Adipocyte (in vitro differentiated cells): ENCODE data around the gene CLDN19.
A peak's percentile ranks its signal among the peaks of the same experiment; 100 is the strongest.

Source experiments
- DNase-seq: peaks from one replicate; pipeline ENCODE4 v3.0.0-alpha.2; 2015; ENCODE audit warnings: low read depth
- H3K27me3 ChIP-seq: replicated peaks from 2 replicates; pipeline ENCODE4 v1.7.0; 2013; ENCODE audit warnings: mild to moderate bottlenecking, low read length, moderate library complexity; ENCODE audit not compliant: control insufficient read depth, insufficient read depth
- H3K36me3 ChIP-seq: 2 replicates; pipeline ENCODE4 v1.7.0; 2013; ENCODE audit warnings: low read length, mild to moderate bottlenecking, moderate library complexity; ENCODE audit not compliant: control insufficient read depth, insufficient read depth, severe bottlenecking
- H3K4me1 ChIP-seq: 2 replicates; pipeline ENCODE4 v1.7.0; 2013; ENCODE audit warnings: mild to moderate bottlenecking, low read length, moderate library complexity; ENCODE audit not compliant: control insufficient read depth, insufficient read depth
- H3K4me3 ChIP-seq: 2 replicates; pipeline ENCODE4 v1.7.0; 2013; ENCODE audit warnings: mild to moderate bottlenecking, low read length, moderate library complexity
- H3K9ac ChIP-seq: 2 replicates; pipeline ENCODE4 v1.7.0; 2013; ENCODE audit warnings: mild to moderate bottlenecking, low read length, moderate library complexity
- H3K9me3 ChIP-seq: 2 replicates; pipeline ENCODE4 v1.7.0; 2013; ENCODE audit warnings: mild to moderate bottlenecking, low read length, moderate library complexity; ENCODE audit not compliant: control insufficient read depth

Gene CLDN19

GRCh38 chr1:42736571-42737200 is 3.4 kb downstream of the CLDN19 start:
- Histone ChIP-seq H3K4me1 (peaks cover 4% of the 10 kb centered on the region), H3K4me3 (no peak overlapping the region), H3K36me3 (no peaks in the 10 kb centered on the region), H3K9ac (no peak overlapping the region), H3K9me3 (no peaks in the 10 kb centered on the region), H3K27me3 (no peaks in the 10 kb centered on the region)
- no peak for DNase-seq

GRCh38 chr1:42736152-42736551 is 3.9 kb downstream of the CLDN19 start:
- peaks cover 4% of the 10 kb centered on the region for H3K4me1 ChIP-seq
- H3K9me3 ChIP-seq, result no peaks in the 10 kb centered on the region
- DNase-seq, result peak; percentile 24
- no peak overlapping the region for H3K9ac ChIP-seq
- H3K36me3 ChIP-seq, result no peaks in the 10 kb centered on the region
- H3K4me3 ChIP-seq, result no peak overlapping the region
- no peaks in the 10 kb centered on the region for H3K27me3 ChIP-seq

- no peak overlapping the region for H3K4me3 ChIP-seq
- no peaks in the 10 kb centered on the region for H3K27me3 ChIP-seq
- DNase-seq, result no peak
- peaks cover 4% of the 10 kb centered on the region for H3K4me1 ChIP-seq
- no peaks in the 10 kb centered on the region for H3K9me3 ChIP-seq
- H3K36me3 ChIP-seq, result no peaks in the 10 kb centered on the region
- no peak overlapping the region for H3K9ac ChIP-seq
These were observed 4.4 kb downstream of the CLDN19 start for GRCh38 chr1:42735477-42736105.

- no peak overlapping the region for H3K9ac ChIP-seq
- H3K4me3 ChIP-seq, result no peak overlapping the region
- no peak for DNase-seq
- H3K4me1 ChIP-seq, result peaks cover 4% of the 10 kb centered on the region
- H3K27me3 ChIP-seq, result no peaks in the 10 kb centered on the region
- no peaks in the 10 kb centered on the region for H3K9me3 ChIP-seq
- H3K36me3 ChIP-seq, result no peaks in the 10 kb centered on the region
These were observed 5.0 kb downstream of the CLDN19 start for GRCh38 chr1:42735056-42735455.

GRCh38 chr1:42734201-42735035 is 5.6 kb downstream of the CLDN19 start:
- no peaks in the 10 kb centered on the region for H3K36me3 ChIP-seq
- H3K9me3 ChIP-seq, result no peaks in the 10 kb centered on the region
- H3K4me3 ChIP-seq, result no peak overlapping the region
- H3K4me1 ChIP-seq, result peaks cover 4% of the 10 kb centered on the region
- DNase-seq, result no peak
- no peak overlapping the region for H3K9ac ChIP-seq
- H3K27me3 ChIP-seq, result no peaks in the 10 kb centered on the region

- Histone ChIP-seq H3K36me3 (no peaks in the 10 kb centered on the region), H3K9ac (no peak overlapping the region), H3K4me1 (peaks cover 4% of the 10 kb centered on the region), H3K27me3 (no peaks in the 10 kb centered on the region), H3K9me3 (no peaks in the 10 kb centered on the region), H3K4me3 (no peak overlapping the region)
- no peak for DNase-seq
These were observed 6.4 kb downstream of the CLDN19 start for GRCh38 chr1:42733415-42734200.

GRCh38 chr1:42732126-42732680 is 7.8 kb downstream of the CLDN19 start:
- Histone ChIP-seq H3K4me3 (no peak overlapping the region), H3K9ac (no peak overlapping the region), H3K27me3 (no peaks in the 10 kb centered on the region), H3K36me3 (no peaks in the 10 kb centered on the region), H3K9me3 (no peaks in the 10 kb centered on the region), H3K4me1 (peaks cover 5% of the 10 kb centered on the region)
- no peak for DNase-seq

- DNase-seq, result no peak
- H3K27me3 ChIP-seq, result no peaks in the 10 kb centered on the region
- no peak overlapping the region for H3K4me3 ChIP-seq
These were observed 8.5 kb downstream of the CLDN19 start for GRCh38 chr1:42731585-42731984.

GRCh38 chr1:42730988-42731387 is 9.0 kb downstream of the CLDN19 start:
- Histone ChIP-seq H3K9ac (no peak overlapping the region), H3K36me3 (no peaks in the 10 kb centered on the region), H3K9me3 (no peaks in the 10 kb centered on the region), H3K4me3 (no peak overlapping the region), H3K27me3 (no peaks in the 10 kb centered on the region), H3K4me1 (peaks cover 7% of the 10 kb centered on the region)
- DNase-seq, result no peak

More at GRCh38 chr1:42731585-42731984, 8.5 kb downstream of the CLDN19 start:
- Histone ChIP-seq H3K9ac (no peak overlapping the region), H3K36me3 (no peaks in the 10 kb centered on the region), H3K4me1 (peaks cover 7% of the 10 kb centered on the region), H3K9me3 (no peaks in the 10 kb centered on the region)

- no peaks in the 10 kb centered on the region for H3K9me3 ChIP-seq
- peaks cover 7% of the 10 kb centered on the region for H3K4me1 ChIP-seq
- H3K36me3 ChIP-seq, result no peaks in the 10 kb centered on the region
- H3K27me3 ChIP-seq, result no peaks in the 10 kb centered on the region
- no peak overlapping the region for H3K9ac ChIP-seq
- no peak for DNase-seq
- H3K4me3 ChIP-seq, result no peak overlapping the region
These were observed 10.0 kb downstream of the CLDN19 start for GRCh38 chr1:42730002-42730401.
